Kidney (tissue), 14 donors: ENCODE data around the gene ANKRD44. TPM values are rescaled to one million over a fixed set of nuclear protein-coding genes. Genes with fewer than 3 reads are reported as not detected.

Experiments
- DNase-seq, 5 donors: peaks; one replicate each; pipeline ENCODE4 v3.0.0-alpha.2; 2013 to 2020
- FAIRE-seq: peaks from 2 replicates; lab custom pipeline; 2012; peaks lifted over from hg19 to GRCh38; lab: Jason Lieb, UNC
- H3K27ac ChIP-seq, 2 donors: one replicate each; pipeline ENCODE4 v1.7.0; 2013; ENCODE audit warnings: low read depth in 2 of 2, low read length in 2 of 2, inconsistent platforms in 1 of 2
- H3K27me3 ChIP-seq: one replicate; pipeline ENCODE4 v1.7.1; 2013; ENCODE audit warnings: low read length, inconsistent platforms; ENCODE audit not compliant: control insufficient read depth, insufficient read depth
- H3K36me3 ChIP-seq, 3 donors: one replicate each; pipeline versions ENCODE4 v1.7.0 to v1.7.1; 2013; ENCODE audit warnings: low read length in 3 of 3, control low read depth in 1 of 3, inconsistent platforms in 1 of 3; ENCODE audit not compliant: insufficient read depth in 3 of 3, control insufficient read depth in 2 of 3
- H3K4me1 ChIP-seq, 3 donors: one replicate each; pipeline versions ENCODE4 v1.7.0 to v1.7.1; 2013; ENCODE audit warnings: low read length in 3 of 3, inconsistent platforms in 1 of 3, low read depth in 1 of 3; ENCODE audit not compliant: control insufficient read depth in 2 of 3, insufficient read depth in 2 of 3
- H3K4me3 ChIP-seq, 3 donors: one replicate each; pipeline versions ENCODE4 v1.7.0 to v1.8.1; 2013; ENCODE audit warnings: low read length in 3 of 3, control low read depth in 1 of 3, inconsistent platforms in 1 of 3
- H3K9ac ChIP-seq, 3 donors: one replicate each; pipeline versions ENCODE4 v1.7.0 to v1.7.1; 2013; ENCODE audit warnings: low read length in 3 of 3, control low read depth in 1 of 3, inconsistent platforms in 1 of 3
- H3K9me3 ChIP-seq, 3 donors: one replicate each; pipeline versions ENCODE4 v1.7.0 to v1.7.1; 2013; ENCODE audit warnings: low read length in 3 of 3, control low read depth in 1 of 3, inconsistent platforms in 1 of 3; ENCODE audit not compliant: control insufficient read depth in 2 of 3, insufficient read depth in 1 of 3
- intact Hi-C: fragments of 100-400 bp; cut with DNase I; formaldehyde crosslinking; loops from one replicate; pipeline ENCODE4 v1.11.1; 2022
- polyA plus RNA-seq: library from polyadenylated mRNA; stranded (reverse); fragments of 350-450 nt; fragmentation: Illumina TruSeq; extraction: RNeasy Lipid Tissue Mini Kit (QIAGEN cat#74804); gene quantifications from one replicate; pipeline ENCODE4 v1.2.3, GENCODE V29; 2014; ENCODE audit warnings: low read depth, low replicate concordance; ENCODE audit not compliant: insufficient read depth
- total RNA-seq: library from RNA; stranded (reverse); fragmentation: NEBNext Ultra II Directional; extraction: Animal tissue kit (Norgen Biotek cat#: 25700); gene quantifications from one replicate; pipeline ENCODE4 v1.2.1, GENCODE V29; 2021
- TF ChIP-seq, protein P1 (sequence below): IDR thresholded peaks from 3 replicates; pipeline ENCODE4 v1.5.1; 2012; ENCODE audit warnings: mild to moderate bottlenecking, moderate library complexity, borderline replicate concordance; ENCODE audit not compliant: insufficient read depth; ENCODE audit errors: extremely low read depth
- donor health status: control.
- donor health status: control.
- donor health status: control.
- donor health status: control.
- donor health status: control.
- donor health status: DM: yes; HTN: yes; CAD: no.
- donor health status: Normal renal cell carcinoma (clear cell type).

ANKRD44 gene
- total and polyA plus RNA-seq, 2 donors from 2014 or later = 2.2 to 39.2 TPM

DNA sequence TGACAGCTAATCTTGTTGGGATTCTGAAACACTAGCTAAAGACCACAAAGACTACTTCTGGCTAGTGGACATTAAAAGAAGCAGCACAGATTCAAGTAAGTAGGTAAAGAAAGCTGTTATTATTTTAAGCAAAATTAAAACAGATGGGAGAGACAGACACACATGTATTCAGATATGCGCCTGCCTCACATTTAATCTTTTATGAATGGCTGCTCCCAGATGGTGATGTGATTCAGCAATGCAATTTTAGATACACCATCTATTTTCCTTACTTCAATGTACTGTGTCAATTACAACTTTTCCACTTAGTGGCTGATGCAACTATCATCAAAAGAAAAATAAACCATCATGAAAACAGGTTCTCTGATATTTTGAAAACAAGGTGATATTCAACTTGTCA, 251.1 kb downstream of the ANKRD44 start:
- no peaks in the 10 kb centered on the region for H3K36me3 ChIP-seq
- no peak for DNase-seq
- H3K4me3 ChIP-seq = no peak overlapping the region
- intact Hi-C loops = no loop called here
- H3K9me3 ChIP-seq = peaks cover 0 to 7% (median 2%) of the 10 kb centered on the region in 3 donors
- TF ChIP-seq, protein P1, sequence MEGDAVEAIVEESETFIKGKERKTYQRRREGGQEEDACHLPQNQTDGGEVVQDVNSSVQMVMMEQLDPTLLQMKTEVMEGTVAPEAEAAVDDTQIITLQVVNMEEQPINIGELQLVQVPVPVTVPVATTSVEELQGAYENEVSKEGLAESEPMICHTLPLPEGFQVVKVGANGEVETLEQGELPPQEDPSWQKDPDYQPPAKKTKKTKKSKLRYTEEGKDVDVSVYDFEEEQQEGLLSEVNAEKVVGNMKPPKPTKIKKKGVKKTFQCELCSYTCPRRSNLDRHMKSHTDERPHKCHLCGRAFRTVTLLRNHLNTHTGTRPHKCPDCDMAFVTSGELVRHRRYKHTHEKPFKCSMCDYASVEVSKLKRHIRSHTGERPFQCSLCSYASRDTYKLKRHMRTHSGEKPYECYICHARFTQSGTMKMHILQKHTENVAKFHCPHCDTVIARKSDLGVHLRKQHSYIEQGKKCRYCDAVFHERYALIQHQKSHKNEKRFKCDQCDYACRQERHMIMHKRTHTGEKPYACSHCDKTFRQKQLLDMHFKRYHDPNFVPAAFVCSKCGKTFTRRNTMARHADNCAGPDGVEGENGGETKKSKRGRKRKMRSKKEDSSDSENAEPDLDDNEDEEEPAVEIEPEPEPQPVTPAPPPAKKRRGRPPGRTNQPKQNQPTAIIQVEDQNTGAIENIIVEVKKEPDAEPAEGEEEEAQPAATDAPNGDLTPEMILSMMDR = no peak
- no peak for FAIRE-seq
- H3K4me1 ChIP-seq = no peaks in the 10 kb centered on the region
- H3K9ac ChIP-seq = no peak overlapping the region
- H3K27ac ChIP-seq = no peak overlapping the region
- H3K27me3 ChIP-seq = no peaks in the 10 kb centered on the region

DNA sequence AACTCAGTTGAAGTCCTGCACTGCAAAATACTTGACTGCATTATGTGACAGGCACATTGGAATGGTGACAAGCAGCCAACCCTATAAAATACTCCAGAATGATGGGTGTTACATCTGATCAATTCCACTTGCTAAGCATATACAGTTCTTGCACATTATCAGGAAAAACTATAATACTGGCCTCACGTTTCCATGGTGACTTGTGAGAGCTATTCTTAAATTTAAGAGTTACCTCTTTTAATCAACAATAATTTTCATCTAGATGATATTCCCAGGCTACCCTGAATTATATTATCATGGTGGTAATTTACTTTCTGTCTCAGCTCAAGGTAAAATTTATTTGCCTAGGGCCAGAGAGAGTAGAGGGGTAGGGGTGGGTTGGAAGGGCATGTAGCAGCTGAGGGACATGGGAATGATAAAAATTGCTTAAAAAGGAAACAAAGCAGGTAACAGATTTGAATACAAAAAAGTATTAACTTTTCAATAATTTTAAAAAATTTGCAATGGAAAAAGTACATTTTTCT, 251.7 kb downstream of the ANKRD44 start:
- Histone ChIP-seq H3K36me3 (no peaks in the 10 kb centered on the region), H3K27me3 (no peaks in the 10 kb centered on the region), H3K4me1 (no peaks in the 10 kb centered on the region), H3K9me3 (peaks cover 0 to 7% (median 2%) of the 10 kb centered on the region in 3 donors), H3K9ac (no peak overlapping the region), H3K4me3 (no peak overlapping the region), H3K27ac (no peak overlapping the region)
- no peak for FAIRE-seq
- intact Hi-C loops = no loop called here
- DNase-seq = no peak
- TF ChIP-seq, protein P1 = no peak

DNA sequence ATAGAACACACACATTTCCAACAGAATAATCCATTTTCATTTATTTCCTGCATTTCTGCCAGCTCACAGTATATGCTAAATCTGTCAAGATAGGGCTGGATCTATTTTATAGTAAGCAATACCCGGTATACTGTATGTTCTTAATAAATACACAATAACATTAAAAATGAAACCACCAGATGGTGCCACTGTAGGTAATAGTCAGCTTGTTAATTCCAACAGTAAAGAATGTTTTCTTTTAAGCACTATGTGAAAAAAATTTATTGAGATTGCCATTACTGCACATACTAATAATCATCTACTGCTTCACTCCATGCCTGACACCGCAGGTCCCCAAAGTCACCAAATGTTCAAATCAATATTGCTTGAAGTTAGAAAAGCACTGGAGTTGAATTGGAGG, 252.6 kb downstream of the ANKRD44 start:
- intact Hi-C loops = no loop called here

More for the DNA sequence above, 252.6 kb downstream of the ANKRD44 start:
- TF ChIP-seq, protein P1 = no peak
- FAIRE-seq (no peak), DNase-seq (no peak)
- no peaks in the 10 kb centered on the region for H3K4me1 ChIP-seq
- no peaks in the 10 kb centered on the region for H3K27me3 ChIP-seq
- no peak overlapping the region for H3K9ac ChIP-seq
- H3K9me3 ChIP-seq = peaks cover 0 to 7% (median 2%) of the 10 kb centered on the region in 3 donors
- no peaks in the 10 kb centered on the region for H3K36me3 ChIP-seq
- H3K4me3 ChIP-seq = no peak overlapping the region
- no peak overlapping the region for H3K27ac ChIP-seq
